ENCODE results near the gene FAM193B. TPM values are rescaled to one million over a fixed set of nuclear protein-coding genes. Genes with fewer than 3 reads are reported as not detected.

The FAM193B gene
- total RNA-seq, 1 donor from 2014 or later, result 14.0 TPM

DNA sequence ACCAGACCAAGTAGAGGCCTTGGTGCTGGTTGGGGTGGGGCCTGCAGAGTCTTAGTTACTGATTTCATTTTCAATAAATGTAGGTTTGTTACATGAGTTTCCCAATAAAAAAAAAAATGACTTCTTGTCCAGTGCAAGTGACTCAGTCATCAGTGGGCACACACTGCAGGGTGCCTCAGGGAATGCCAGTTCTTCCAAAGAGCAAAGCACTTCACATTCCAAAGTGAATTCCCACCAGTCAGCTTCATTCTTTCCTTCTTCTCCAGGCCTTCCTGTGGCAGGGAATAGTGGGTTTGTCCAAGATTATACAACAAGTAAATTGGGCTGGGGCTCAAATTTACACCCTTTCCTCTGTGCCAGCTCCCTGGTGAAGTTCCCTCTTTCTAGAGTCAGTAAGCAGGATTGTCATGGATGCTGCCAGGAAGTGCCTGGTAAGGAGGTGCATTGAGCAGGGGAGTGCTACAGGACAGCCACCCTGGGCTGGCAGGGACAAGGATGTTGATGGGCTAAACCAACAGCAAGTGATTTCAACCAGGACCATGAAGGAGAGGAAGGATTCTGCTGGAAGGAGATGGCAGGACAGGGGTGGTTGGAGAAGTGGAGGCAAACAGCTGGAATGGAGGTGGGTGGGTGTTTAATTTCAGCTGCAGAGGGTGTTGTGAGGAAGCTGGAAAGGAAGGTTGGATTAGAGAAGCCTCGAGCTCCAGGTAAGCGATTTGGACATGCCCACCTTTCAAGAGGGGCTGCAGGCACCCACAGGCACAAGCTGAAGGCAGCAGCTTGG lies 41.8 kb upstream of the FAM193B start:
- H3K27me3 ChIP-seq (ENCODE audit: control insufficient read depth, insufficient read depth, low read length), result no peaks in the 10 kb centered on the region
- FAIRE-seq (no peak), DNase-seq (ENCODE audit: low read depth) (no peak)
- peaks cover 30% of the 10 kb centered on the region for H3K36me3 ChIP-seq (ENCODE audit: control insufficient read depth, insufficient read depth, low read length)
- no peak overlapping the region for H3K4me3 ChIP-seq (ENCODE audit: low read depth, low read length)
- TF ChIP-seq, protein P1, sequence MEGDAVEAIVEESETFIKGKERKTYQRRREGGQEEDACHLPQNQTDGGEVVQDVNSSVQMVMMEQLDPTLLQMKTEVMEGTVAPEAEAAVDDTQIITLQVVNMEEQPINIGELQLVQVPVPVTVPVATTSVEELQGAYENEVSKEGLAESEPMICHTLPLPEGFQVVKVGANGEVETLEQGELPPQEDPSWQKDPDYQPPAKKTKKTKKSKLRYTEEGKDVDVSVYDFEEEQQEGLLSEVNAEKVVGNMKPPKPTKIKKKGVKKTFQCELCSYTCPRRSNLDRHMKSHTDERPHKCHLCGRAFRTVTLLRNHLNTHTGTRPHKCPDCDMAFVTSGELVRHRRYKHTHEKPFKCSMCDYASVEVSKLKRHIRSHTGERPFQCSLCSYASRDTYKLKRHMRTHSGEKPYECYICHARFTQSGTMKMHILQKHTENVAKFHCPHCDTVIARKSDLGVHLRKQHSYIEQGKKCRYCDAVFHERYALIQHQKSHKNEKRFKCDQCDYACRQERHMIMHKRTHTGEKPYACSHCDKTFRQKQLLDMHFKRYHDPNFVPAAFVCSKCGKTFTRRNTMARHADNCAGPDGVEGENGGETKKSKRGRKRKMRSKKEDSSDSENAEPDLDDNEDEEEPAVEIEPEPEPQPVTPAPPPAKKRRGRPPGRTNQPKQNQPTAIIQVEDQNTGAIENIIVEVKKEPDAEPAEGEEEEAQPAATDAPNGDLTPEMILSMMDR (IDR thresholded peaks at IDR 0.05; ENCODE audit: insufficient read depth, low read length, severe bottlenecking), result no peak

DNA sequence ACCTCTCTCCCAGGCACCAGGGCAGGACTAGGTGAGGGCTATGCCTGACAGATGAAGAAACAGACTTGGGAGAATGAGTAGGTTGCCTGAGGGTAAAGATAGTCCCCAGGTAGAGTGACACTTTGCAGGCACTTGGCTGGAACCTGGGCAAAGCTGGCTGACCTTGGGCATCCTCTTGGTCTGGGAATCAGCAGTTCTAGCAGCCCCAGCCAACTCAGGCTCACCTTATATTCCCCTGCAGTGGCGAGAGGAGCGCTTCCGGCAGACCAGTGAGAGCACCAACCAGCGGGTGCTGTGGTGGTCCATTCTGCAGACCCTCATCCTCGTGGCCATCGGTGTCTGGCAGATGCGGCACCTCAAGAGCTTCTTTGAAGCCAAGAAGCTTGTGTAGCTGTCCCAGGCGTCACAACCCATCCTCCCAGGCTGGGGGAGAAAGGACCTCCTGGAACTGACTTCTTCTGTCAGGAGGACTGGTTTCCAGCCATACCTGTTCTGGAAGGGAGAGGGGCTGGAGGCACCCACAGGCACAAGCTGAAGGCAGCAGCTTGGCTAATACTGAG lies 40.7 kb upstream of the FAM193B start:
- no peak for DNase-seq (ENCODE audit: low read depth)
- no peaks in the 10 kb centered on the region for H3K27me3 ChIP-seq (ENCODE audit: control insufficient read depth, insufficient read depth, low read length)
- peaks cover 30% of the 10 kb centered on the region for H3K36me3 ChIP-seq (ENCODE audit: control insufficient read depth, insufficient read depth, low read length)
- TF ChIP-seq, protein P1 (IDR thresholded peaks at IDR 0.05; ENCODE audit: insufficient read depth, low read length, severe bottlenecking), result no peak
- FAIRE-seq, result no peak
- H3K4me3 ChIP-seq (ENCODE audit: low read depth, low read length), result no peak overlapping the region

DNA sequence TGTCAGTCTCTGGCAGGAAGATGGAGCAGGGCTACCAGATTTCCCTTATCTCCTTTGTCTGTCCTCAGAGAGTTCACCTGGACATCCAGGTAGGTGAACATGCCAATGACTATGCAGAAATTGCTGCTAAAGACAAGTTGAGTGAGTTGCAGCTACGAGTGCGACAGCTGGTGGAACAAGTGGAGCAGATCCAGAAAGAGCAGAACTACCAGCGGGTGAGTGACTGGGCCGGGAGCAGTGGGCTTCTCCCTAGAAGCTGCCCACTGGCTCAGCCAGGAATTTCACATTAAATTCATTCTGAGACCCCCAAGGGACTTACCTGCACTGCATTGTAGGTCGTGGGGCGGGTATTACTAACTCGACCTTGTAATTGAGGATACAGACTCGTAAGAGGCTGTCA lies 39.7 kb upstream of the FAM193B start:
- Histone ChIP-seq H3K36me3 (ENCODE audit: control insufficient read depth, insufficient read depth, low read length) (peaks cover 30% of the 10 kb centered on the region), H3K27me3 (ENCODE audit: control insufficient read depth, insufficient read depth, low read length) (no peaks in the 10 kb centered on the region), H3K4me3 (ENCODE audit: low read depth, low read length) (no peak overlapping the region)
- FAIRE-seq, result no peak
- no peak for DNase-seq (ENCODE audit: low read depth)
- TF ChIP-seq, protein P1 (IDR thresholded peaks at IDR 0.05; ENCODE audit: insufficient read depth, low read length, severe bottlenecking), result no peak

DNA sequence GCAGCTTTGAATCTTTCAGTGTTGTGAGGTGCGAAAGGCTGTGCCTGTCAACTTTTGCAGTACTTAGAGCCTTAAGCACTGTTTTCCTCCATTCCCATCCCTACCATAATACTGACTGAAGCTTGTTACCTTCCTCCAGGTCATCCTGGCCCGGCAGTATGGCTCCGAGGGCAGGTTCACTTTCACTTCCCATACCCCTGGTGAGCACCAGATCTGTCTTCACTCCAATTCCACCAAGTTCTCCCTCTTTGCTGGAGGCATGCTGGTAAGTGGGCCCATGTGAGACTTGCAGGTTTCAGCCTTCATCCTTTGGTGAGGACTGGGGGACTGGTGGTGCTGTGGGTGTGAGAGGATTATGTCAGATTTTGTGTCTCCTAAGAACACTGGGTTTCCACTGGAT lies 39.1 kb upstream of the FAM193B start:
- H3K27me3 ChIP-seq (ENCODE audit: control insufficient read depth, insufficient read depth, low read length), result no peaks in the 10 kb centered on the region
- TF ChIP-seq, protein P1 (IDR thresholded peaks at IDR 0.05; ENCODE audit: insufficient read depth, low read length, severe bottlenecking), result no peak
- H3K36me3 ChIP-seq (ENCODE audit: control insufficient read depth, insufficient read depth, low read length), result peaks cover 30% of the 10 kb centered on the region
- no peak overlapping the region for H3K4me3 ChIP-seq (ENCODE audit: low read depth, low read length)
- FAIRE-seq (no peak), DNase-seq (ENCODE audit: low read depth) (no peak)

DNA sequence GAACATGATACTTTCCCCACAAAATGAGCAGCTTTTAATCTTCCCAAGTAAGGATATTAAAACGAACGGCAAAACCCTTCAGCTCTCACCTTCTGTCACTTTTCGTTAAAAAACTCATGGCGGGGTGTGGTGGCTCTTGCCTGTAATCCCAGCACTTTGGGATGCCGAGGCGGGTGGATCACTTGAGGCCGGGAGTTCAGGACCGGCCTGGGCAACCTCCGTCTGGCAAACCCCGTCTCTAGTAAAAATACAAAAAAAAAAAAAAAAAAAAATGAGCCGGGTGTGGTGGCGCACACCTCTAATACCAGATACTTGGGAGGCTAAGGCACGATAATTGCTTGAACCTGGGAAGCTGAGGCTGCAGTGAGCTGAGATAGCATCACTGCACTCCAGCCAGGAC lies 38.5 kb upstream of the FAM193B start:
- FAIRE-seq (no peak), DNase-seq (ENCODE audit: low read depth) (no peak)
- peak overlapping the region; percentile 71 for H3K4me3 ChIP-seq (ENCODE audit: low read depth, low read length)
- no peaks in the 10 kb centered on the region for H3K27me3 ChIP-seq (ENCODE audit: control insufficient read depth, insufficient read depth, low read length)
- H3K36me3 ChIP-seq (ENCODE audit: control insufficient read depth, insufficient read depth, low read length), result peaks cover 30% of the 10 kb centered on the region
- TF ChIP-seq, protein P1 (IDR thresholded peaks at IDR 0.05; ENCODE audit: insufficient read depth, low read length, severe bottlenecking), result no peak

Measured in bronchial epithelial cell (primary cell).